IPS DF 6.9 (cell line): ENCODE measurements around the gene ABHD14A.

ENCODE experiments used
- DNase-seq: peaks from one replicate; pipeline ENCODE4 v3.0.0-alpha.2; 2013; ENCODE audit warnings: low read depth, low spot score
- H3K27ac ChIP-seq: one replicate; pipeline ENCODE4 v1.5.1; 2013; ENCODE audit warnings: low read length, control low read depth
- H3K27me3 ChIP-seq: 2 replicates; pipeline ENCODE4 v1.6.1; 2013; ENCODE audit warnings: mild to moderate bottlenecking, low read length; ENCODE audit not compliant: control insufficient read depth, insufficient read depth
- H3K36me3 ChIP-seq: 2 replicates; pipeline ENCODE4 v1.6.1; 2013; ENCODE audit warnings: low read length; ENCODE audit not compliant: control insufficient read depth, insufficient read depth
- H3K4me1 ChIP-seq: 2 replicates; pipeline ENCODE4 v1.6.1; 2013; ENCODE audit warnings: low read length; ENCODE audit not compliant: control insufficient read depth, insufficient read depth
- H3K4me3 ChIP-seq: 2 replicates; pipeline ENCODE4 v1.5.1; 2013; ENCODE audit warnings: mild to moderate bottlenecking, low read length
- H3K9me3 ChIP-seq: 2 replicates; pipeline ENCODE4 v1.6.1; 2013; ENCODE audit warnings: low read length, inconsistent platforms; ENCODE audit not compliant: control insufficient read depth, insufficient read depth
- WGBS: extraction: QIAGEN DNeasy Blood & Tissue Kit; methylation state at CpG from one replicate; pipeline ENCODE4 v1.1.7; 2013; ENCODE audit warnings: mixed read lengths, missing lambda C conversion rate; ENCODE audit not compliant: insufficient read length, insufficient coverage; 5-methylcytosine and 5-hydroxymethylcytosine counted together

Gene ABHD14A

DNA sequence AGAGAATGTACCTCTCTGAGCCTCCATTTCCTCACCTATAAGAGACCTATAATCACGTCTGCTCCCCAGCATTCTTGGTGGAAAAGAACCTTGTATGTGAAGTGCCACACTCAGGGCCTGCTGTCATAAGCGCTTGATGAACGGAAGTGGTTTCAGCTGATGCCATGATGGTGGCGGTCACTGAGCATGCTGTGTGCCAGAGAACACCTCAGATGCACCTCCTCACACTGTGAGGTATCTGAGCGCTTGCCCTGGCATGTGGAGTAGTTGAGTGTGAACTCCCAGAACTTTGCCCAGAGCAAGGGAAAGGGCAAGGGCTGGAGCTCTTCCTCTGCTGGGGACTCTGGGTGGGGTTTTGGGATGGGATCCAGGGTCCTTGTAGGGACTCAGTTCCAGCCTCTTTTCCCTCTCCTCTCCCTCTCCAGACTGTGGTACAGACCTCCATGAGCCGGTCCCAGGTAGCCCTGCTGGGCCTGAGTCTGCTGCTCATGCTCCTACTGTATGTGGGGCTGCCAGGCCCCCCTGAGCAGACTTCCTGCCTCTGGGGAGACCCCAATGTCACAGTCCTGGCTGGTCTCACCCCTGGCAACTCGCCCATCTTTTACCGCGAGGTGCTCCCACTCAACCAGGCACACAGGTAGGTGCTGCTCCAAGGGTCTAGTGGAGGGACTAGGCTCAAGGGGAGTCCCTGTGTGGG, 2.7 kb downstream of the ABHD14A start:
- peaks cover 13% of the 10 kb centered on the region for H3K4me1 ChIP-seq

DNA sequence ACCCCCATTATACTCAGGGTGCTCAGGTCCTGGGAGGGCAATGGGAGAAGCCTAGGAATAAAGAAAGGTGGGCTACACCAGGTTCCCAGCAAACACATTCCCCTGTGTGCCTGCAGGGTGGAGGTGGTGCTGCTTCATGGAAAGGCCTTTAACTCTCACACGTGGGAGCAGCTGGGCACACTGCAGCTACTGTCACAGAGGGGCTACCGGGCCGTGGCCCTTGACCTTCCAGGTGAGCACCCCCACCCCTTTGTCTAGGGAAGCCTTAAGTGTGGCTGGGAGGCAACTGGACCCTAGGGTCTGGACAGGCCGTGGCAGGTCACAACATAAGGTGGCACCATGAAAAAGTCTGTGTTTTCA, 3.3 kb downstream of the ABHD14A start:
- DNase-seq, result no peak
- H3K27me3 ChIP-seq, result peaks cover 5% of the 10 kb centered on the region; the same call in 1 of the 2 replicates
- WGBS, result no CpG with 5 or more reads among the region's 4 CpGs
- no peaks in the 10 kb centered on the region for H3K9me3 ChIP-seq
- no peak overlapping the region for H3K4me3 ChIP-seq
- peaks cover 14% of the 10 kb centered on the region for H3K4me1 ChIP-seq
- no peak overlapping the region for H3K27ac ChIP-seq
- no peaks in the 10 kb centered on the region for H3K36me3 ChIP-seq

More for the DNA sequence above, 2.7 kb downstream of the ABHD14A start:
- DNase-seq, result no peak
- no peak overlapping the region for H3K4me3 ChIP-seq
- no peaks in the 10 kb centered on the region for H3K36me3 ChIP-seq
- WGBS, result no CpG with 5 or more reads among the region's 9 CpGs
- H3K27me3 ChIP-seq, result peaks cover 5% of the 10 kb centered on the region; the same call in 1 of the 2 replicates
- H3K9me3 ChIP-seq, result no peaks in the 10 kb centered on the region
- H3K27ac ChIP-seq, result no peak overlapping the region

DNA sequence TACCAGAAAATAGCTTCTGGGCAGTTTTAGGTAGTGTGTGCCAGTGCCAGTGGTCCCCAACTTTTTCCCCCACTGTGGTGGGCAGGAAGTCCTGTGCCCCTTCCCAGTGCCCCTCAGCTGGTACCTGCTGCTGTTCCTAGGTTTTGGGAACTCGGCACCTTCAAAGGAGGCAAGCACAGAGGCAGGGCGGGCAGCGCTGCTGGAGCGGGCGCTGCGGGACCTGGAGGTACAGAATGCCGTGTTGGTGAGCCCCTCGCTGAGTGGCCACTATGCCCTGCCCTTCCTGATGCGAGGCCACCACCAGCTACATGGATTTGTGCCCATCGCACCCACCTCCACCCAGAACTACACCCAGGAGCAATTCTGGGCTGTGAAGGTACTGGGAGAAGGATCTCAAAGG, 5.4 kb downstream of the ABHD14A start:
- H3K9me3 ChIP-seq, result no peaks in the 10 kb centered on the region
- no peak overlapping the region for H3K4me3 ChIP-seq
- no CpG with 5 or more reads among the region's 10 CpGs for whole genome bisulfite sequencing
- H3K4me1 ChIP-seq, result peaks cover 9% of the 10 kb centered on the region; the same call in 1 of the 2 replicates
- H3K36me3 ChIP-seq, result no peaks in the 10 kb centered on the region
- no peak for DNase-seq
- peaks cover 5% of the 10 kb centered on the region; the same call in 1 of the 2 replicates for H3K27me3 ChIP-seq
- H3K27ac ChIP-seq, result no peak overlapping the region

DNA sequence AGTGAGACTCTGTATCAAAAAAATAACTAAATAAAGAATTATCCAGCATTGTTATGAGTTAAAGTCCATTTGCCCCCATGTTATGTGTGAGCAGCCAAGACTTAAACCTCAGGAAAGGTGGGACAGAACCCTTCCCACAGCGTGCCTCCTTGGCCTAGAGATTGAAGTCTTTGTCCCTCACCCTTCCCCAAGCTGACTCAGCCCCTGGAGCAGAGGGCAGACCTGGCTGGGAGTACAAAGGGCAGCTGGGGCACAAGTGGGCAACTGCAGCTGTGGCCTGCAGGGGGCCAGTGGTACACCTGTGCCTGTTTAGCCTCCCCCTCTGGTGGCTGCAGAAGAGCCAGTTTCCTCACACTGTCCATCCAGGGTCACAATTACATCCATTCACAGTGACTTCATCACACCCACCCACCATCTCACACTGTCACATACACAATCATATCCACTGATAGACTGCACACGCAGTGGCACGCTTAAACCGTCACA, 7.5 kb downstream of the ABHD14A start:
- DNase-seq, result no peak
- Histone ChIP-seq H3K27me3 (no peaks in the 10 kb centered on the region; the same call in 1 of the 2 replicates), H3K36me3 (no peaks in the 10 kb centered on the region), H3K9me3 (no peaks in the 10 kb centered on the region), H3K4me1 (peaks cover 4% of the 10 kb centered on the region; the same call in 1 of the 2 replicates), H3K27ac (no peak overlapping the region), H3K4me3 (peak overlapping the region; percentile 14; the same call in 1 of the 2 replicates)
- WGBS, result no CpG with 5 or more reads among the region's 4 CpGs

DNA sequence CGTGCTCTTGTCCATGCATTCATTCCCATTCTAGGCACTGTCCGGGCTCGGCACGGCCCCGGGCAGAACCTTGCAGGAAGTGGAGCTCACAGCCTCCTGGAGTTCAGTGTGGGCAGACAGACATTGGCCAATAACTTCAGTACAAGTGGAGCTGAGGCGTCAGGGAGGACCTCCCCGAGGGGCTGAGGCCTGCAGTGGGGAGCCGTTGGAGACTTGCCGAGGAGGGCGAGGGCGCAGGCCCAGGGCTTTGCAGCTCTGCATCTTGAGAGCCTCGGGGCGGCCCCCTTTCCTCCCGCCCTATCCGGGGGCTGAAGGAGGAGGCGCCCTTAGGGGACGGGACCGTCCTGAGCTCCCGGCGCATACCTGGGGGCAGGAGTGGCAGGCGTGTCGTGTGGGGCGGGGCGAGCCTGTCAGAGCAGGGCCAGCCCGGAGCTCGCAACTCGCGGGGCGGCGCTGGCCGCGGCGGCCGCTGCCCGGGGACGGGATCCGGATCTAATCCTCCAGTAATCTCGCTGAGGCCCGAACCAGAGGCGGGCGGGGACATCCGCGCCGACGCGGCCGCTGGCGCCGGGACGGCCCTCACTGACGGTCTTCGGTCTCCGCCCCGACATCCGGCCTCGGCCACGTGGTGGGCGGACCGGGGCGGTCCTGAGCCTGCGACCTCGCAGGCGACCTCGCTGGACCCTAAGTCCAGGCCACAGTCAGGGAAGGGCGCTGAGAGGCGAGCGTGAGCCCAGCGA, 8.1 kb downstream of the ABHD14A start, which contains the start of gene ACY1:
Gene ACY1 (plus strand): TSS at position 698 of the 740 bp plus-strand sequence. CDS start 530 bp downstream, outside the sequence.
- Histone ChIP-seq H3K27ac (no peak within 1 kb of the TSS), H3K27me3 (no peaks in the 10 kb centered on the region), H3K9me3 (no peaks in the 10 kb centered on the region), H3K36me3 (no peaks in the 10 kb centered on the region), H3K4me3 (peak within 1 kb of the TSS; percentile 14; the same call in 1 of the 2 replicates), H3K4me1 (peaks cover 4% of the 10 kb centered on the region; the same call in 1 of the 2 replicates)
- no peak for DNase-seq
- WGBS, result no CpG with 5 or more reads among the region's 68 CpGs

DNA sequence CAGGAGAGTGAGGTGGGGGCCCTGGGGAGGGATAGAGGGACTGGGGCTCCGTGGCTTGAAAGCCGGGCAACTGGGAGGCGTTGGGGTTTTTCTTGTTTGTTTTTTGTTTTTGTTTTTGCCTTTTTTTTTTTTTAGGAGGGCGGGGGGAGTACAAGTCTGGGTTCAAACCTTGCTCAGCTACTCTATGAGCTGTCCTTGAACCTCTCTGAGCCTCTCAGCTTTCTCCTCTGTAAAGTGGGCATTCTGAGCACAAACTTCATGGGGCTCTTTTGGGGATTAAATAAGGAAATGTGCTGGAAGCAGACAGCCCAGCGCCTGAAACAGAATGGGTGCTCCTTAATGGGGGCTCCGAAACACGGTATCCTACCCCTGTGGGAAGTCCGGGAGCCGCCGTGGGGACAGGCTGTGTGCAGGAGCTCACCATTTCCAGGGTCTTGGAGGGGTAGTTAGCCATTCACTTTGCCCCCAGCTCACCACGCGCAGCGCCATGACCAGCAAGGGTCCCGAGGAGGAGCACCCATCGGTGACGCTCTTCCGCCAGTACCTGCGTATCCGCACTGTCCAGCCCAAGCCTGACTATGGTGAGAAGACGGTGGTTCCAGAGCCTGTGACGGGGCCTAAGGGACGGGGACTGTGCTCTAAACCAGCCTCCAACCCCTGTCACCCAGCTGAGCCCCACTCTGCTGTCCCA, 8.9 kb downstream of the ABHD14A start:
- Histone ChIP-seq H3K36me3 (no peaks in the 10 kb centered on the region), H3K9me3 (no peaks in the 10 kb centered on the region), H3K27ac (no peak overlapping the region), H3K27me3 (no peaks in the 10 kb centered on the region), H3K4me3 (peak overlapping the region; percentile 14; the same call in 1 of the 2 replicates), H3K4me1 (peaks cover 6% of the 10 kb centered on the region)
- WGBS, result no CpG with 5 or more reads among the region's 22 CpGs
- no peak for DNase-seq

DNA sequence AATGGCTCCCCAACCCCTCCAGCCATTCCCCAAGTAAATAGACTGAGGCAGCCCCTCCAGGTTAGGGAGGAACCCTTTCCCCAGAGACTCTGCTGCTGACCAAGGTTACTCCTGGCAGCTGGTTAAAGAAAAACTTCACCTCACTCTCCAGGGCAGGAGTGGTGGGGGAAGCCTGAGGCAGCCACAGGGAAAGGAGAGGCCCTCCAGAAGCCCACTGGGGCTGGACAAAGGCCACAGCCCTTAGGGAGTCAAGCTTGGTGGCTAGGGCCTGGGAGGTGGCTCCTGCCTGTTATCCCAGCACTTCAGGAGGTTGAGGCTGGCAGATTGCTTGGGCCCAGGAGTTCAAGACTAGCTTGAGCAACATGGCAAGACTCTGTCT, 9.4 kb downstream of the ABHD14A start:
- DNase-seq, result no peak
- no peaks in the 10 kb centered on the region for H3K36me3 ChIP-seq
- peaks cover 6% of the 10 kb centered on the region for H3K4me1 ChIP-seq
- no peaks in the 10 kb centered on the region for H3K27me3 ChIP-seq
- H3K27ac ChIP-seq, result no peak overlapping the region
- H3K4me3 ChIP-seq, result no peak overlapping the region
- H3K9me3 ChIP-seq, result no peaks in the 10 kb centered on the region

DNA sequence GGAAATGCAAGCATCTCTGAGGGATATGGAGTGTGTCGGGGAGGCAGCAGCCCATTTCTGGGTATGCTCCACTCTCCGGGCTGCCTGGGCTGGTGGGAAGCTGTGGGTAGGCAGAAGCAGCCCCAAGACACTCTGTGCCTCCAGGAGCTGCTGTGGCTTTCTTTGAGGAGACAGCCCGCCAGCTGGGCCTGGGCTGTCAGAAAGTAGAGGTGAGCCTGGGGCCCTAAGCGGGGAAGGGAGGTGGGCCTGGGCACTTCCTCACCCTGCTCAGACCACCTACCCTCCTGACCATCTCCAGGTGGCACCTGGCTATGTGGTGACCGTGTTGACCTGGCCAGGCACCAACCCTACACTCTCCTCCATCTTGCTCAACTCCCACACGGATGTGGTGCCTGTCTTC, 10.2 kb downstream of the ABHD14A start:
- no peak for DNase-seq
- no peaks in the 10 kb centered on the region for H3K9me3 ChIP-seq
- peaks cover 6% of the 10 kb centered on the region for H3K4me1 ChIP-seq
- no peak overlapping the region for H3K4me3 ChIP-seq
- no peak overlapping the region for H3K27ac ChIP-seq
- H3K27me3 ChIP-seq, result no peaks in the 10 kb centered on the region
- whole genome bisulfite sequencing, result no CpG with 5 or more reads among the region's 6 CpGs
- no peaks in the 10 kb centered on the region; the same call in 1 of the 2 replicates for H3K36me3 ChIP-seq

DNA sequence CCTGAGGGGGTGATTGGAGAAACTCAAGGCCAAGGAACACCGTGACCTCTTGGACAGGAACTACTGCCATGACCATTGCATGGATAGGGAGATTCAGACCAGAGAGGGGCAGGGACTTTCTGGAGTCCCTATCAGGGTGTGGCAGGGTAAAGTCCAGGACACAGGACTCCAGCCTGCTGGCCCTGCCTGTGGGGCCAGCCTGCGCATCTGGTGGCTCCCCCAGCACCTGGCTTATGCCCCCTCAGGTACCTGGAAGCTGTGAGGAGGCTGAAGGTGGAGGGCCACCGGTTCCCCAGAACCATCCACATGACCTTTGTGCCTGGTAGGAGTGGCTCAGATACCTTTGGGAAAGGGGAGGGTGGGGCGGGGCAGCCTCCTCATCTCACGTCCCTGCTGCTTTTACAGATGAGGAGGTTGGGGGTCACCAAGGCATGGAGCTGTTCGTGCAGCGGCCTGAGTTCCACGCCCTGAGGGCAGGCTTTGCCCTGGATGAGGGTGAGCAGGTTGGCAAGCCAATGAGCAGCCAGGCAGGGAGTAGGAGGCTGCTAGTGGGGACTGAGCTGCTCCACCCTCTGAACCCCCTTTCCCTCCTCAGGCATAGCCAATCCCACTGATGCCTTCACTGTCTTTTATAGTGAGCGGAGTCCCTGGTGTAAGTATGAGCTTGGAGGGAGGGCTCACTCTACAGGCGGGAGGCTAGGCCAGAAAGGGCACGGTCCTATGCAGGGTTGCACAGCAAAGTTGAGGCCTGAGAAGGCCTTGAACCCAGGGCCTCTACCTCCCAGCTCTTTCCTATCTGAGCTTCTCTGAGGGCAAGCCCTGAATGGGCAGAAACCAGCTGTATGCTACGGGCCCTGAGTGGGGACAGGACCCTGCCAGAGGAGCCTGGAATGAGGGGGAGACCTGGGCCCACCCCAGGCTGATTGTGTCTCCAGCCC, 11.4 kb downstream of the ABHD14A start:
- H3K4me3 ChIP-seq, result no peak overlapping the region
- no peaks in the 10 kb centered on the region for H3K9me3 ChIP-seq
- H3K36me3 ChIP-seq, result no peaks in the 10 kb centered on the region; the same call in 1 of the 2 replicates
- H3K27me3 ChIP-seq, result no peaks in the 10 kb centered on the region
- peaks cover 6% of the 10 kb centered on the region for H3K4me1 ChIP-seq
- WGBS, result no CpG with 5 or more reads among the region's 12 CpGs
- DNase-seq, result no peak
- no peak overlapping the region for H3K27ac ChIP-seq
